SW 1271 (cell line): Measurements from ENCODE around the gene MYH7.

ENCODE experiments used
- DNase-seq, 2 experiments: peaks; one replicate each; lab custom pipeline; 2025; lab: John Stamatoyannopoulos, UW

Gene MYH7

DNA sequence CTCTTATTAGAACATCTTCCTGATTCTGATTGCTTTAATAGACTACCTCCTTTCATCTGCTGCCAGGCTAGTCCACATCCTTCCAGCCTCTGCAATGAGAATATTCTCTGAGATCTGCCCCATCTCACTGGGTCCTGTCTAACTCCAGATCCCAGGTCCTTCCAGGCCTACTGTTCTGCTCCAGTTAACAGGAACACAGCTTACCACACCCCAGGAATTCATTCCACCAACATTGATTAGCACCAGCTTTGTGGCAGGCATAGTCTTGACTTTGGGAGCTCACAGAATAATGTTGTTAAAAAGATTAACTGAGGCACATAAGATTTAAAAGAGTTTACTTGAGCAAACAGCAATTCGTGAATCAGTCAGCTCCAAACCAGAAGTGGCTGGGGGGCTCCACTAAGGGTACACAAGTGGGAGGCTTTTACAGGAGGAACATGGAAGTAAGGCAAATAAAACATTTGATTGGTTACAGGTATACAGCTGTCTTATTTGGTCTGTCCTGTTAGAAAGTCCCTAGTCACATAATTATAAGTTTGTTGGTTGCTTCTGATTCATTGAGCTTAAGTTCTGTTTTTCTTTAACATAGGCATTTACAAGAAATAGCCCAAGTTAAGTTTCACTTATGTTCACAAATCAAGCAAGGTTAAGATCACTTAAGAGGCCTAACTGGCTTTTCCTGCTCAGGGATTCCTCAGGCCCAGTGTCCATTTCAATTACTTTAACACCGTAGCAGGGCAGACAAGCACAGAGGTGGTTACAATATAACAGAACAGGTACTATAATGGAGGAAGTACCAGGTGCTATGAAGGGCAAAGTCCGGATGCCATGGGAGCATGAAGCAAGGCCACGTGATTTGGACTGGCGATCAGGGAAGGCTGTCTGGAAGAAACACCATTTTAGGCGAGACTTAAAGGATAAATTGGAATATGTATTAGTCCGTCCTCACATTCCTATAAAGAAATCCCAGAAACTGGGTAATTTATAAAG, 12.2 kb upstream of the MYH7 start:
- DNase-seq, result no peak

DNA sequence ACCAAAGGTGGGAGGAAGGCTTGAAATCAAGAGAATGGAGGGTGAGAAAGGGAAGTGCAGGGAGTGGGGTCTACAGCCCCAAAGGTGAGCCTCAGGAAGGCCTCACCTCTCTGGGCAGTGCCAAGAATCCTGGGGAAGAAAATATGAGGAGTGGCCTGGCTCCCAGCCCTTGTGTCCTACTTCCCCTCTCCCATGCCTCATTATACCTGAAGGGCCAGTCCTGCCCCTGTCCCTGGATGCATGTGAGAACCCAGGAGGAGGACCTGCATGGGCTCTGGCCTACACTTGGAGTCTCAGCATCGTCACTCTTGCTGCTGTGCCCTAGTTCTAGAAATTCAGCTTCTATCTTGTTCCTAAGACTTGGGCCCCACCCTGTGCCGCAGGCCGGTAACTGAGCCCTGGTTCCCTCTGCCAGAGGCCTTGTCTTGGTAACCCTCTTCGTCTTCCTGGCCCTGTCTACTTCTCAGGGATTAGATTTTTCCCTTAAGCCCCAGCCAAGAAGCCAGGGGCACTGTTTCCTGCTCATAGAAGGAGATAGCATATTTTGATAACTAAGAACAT, 10.9 kb upstream of the MYH7 start:
- DNase-seq, result no peak

DNA sequence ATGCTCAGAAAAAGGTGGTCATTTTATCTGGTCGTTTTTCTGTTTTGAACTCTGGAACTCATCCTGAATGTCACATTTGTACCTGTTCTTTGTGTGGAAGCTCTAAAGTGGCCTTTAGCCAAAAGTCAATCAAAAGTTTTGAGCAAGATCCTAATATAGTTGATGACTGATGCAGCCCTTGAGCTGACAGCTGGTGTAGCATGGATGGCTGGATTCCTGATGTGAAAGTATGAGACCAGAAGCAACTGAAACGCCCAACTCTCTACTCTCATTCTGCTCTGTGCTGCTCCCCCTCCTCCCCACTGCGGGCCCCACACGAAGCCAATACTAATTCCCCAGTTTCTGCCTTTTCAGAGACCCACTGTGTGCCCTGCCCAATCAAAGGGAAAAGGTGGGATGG, 10.3 kb upstream of the MYH7 start:
- no peak for DNase-seq

DNA sequence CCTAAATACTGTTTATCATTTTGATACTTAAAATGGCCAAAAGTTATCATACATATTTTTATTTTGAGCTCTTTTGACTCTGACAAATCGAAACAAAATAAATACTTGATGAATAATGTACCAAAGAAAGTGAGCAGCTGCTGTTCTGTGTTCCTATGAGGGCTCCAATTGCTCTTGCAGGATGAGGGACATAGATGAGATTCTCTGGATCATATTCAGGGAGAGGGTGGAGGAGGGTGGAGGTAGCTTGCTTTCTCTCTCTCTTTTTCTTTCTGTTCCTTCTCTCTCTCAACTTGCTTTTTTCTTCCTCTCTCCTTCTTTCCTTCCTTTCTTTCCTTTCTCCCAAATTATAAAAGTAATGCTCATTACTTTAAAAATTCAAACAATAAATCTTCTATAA, 8.9 kb upstream of the MYH7 start:
- DNase-seq, result no peak

DNA sequence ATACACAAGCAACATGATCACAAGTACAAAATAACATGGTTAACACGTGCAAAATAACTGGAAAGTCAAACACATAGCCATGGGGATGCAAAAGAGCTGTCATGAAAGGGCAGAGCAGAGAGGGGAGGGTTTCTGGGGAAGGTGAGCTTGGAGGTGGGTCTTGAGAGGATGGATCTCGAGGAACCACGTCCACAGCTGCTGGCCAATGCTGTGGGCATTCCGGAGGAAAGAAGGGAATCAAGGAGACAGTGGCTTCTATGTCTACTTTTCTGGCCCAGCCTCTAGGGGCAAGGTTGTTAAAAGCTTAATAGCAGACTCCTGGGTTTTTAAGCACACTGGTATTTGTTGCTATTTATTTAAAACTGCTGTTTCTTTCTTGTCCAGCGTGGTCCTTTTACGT, 8.4 kb upstream of the MYH7 start:
- no peak for DNase-seq

DNA sequence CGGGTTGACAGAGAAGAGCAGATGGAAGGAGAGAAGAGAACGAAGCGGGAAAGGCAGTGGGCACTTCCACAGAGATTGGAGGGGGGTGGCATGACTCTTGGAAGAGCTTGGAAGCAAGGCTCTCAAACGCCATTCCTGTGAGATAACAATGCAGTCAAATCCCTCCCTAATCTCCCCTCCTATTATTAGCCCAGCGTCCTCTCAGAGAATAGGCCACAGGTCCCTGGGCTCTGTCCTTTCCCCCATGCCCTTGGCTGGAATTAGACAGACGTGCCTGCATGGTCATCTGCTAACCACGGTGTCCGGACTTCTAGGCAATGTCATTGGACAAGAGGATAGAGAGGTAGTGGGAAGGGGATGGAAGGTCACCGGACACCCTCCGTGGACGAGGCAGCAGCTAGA, 8.0 kb upstream of the MYH7 start:
- DNase-seq, result no peak

DNA sequence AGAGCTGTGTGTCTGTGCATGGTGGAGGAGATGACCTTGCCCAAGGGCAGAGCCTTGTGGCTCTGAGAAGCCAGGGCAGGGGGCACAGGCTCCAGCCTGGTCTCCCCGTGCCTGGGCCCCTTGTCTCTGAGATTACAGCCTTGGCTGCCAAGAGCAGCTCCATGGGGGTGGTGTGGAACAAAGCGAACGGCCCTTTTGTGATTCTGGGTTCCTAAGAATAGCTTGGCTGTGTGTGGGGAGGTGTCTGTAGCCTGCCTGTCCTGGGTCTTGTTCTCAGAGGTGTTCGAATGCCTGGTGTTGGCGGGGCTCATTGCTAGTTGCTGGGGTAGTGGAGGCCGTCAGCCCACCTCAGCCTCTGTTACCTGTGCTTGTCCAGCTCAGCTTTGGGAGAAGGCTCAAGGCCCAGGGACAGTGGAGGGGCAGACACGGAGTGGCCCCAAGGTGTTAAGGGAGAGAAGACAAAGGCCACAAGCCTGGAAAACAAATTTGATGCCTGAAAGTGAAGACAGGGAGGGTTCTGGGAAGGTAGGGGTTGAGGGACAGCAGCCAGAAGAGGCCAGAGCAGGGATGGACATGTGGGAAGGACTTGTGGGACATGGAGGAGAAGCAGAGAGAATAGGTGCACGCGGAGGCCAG, 7.4 kb upstream of the MYH7 start:
- DNase-seq, result no peak

DNA sequence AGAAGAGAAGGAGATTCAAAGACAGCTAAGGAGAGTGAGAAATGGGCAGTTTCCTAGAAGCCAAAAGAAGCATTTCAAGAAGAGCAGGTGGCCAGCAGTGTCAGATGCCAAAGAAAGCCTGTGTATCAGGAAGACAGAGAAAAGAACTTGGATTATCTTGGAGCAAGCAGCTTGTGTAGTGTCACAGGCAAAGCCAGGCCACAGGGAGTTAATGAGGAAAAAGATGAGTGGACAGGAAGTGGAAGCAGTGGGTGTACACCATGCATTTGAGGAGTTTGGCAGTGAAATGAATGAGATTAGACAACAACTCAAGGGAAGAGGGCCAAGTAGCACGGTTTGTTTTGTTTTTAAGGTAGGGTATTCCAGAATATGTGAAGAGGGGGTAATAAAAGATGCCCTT, 5.6 kb upstream of the MYH7 start:
- no peak for DNase-seq

DNA sequence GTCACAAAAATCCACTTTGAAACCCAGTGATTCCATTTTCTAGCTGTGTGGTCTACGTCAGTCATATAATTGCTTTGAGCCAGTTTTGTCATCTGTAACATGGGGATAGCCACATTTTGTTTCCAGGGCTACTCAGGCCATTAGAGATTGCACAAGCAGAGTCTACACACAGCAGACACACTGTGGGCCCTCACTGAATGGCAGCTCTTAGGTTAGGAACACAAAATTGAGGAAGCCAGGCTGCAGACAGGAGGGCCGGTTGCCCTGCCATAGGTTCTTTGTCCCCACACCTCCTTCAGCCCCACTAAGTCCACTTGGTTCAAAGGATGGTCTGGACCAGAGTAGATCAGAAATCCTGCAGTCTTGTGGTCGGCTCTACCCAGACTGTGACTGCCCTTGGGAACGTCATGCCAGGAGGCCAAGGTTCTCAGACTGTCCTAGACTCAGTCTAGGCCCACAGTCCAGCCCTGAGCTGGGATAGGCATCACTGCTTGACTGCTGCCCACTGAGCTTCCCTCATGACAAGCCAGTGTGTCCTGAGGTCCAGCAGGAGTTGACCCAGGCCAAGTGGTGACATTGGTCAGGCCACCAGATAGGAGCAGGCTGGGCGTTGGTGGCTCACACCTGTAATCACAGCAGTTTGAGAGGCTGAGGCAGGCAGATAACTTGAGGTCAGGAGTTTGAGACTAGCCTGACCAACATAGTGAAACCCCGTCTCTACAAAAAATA, 3.8 kb upstream of the MYH7 start:
- no peak for DNase-seq

DNA sequence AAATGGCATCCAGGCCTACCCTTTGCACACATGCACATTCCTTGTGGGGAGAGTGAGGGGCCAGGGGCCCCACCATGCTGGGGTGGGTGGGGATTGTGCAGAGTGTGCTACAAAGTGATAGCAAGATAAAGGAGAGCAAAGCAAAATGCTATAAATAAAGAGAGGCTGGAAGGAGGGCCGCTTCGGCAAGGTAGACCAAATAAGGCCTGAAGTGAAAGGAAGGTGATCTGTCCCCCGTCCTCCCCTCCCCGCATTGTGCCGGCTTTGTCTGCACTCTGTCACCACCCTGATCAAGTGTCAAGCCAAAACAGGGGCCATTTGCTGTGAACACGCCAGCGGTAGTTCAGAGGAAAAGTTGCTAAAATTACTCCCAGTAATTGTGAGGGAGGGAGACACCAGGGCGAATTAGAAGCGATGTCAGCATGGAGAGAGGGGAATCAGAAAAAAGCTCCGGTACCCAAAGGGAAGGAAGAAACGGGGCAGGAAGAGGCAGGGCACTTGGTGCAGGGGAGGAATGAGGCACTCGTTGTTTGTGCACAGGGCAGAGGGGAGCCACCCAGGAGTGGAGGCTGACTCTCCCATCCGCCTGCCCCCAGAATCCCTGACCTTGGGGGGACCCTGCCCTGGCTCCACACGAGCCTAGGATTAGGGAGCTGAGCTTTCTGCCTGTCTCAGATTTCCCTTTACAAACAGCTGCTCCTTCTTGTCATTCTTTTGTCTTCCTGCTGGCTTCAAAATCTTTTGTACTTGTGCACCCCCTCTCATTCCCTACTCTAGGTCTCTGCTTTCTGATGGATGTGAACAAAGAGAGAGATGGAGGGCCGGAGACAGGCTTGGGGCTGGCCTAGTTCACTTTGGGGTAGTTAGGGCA, 2.9 kb upstream of the MYH7 start:
- no peak for DNase-seq

DNA sequence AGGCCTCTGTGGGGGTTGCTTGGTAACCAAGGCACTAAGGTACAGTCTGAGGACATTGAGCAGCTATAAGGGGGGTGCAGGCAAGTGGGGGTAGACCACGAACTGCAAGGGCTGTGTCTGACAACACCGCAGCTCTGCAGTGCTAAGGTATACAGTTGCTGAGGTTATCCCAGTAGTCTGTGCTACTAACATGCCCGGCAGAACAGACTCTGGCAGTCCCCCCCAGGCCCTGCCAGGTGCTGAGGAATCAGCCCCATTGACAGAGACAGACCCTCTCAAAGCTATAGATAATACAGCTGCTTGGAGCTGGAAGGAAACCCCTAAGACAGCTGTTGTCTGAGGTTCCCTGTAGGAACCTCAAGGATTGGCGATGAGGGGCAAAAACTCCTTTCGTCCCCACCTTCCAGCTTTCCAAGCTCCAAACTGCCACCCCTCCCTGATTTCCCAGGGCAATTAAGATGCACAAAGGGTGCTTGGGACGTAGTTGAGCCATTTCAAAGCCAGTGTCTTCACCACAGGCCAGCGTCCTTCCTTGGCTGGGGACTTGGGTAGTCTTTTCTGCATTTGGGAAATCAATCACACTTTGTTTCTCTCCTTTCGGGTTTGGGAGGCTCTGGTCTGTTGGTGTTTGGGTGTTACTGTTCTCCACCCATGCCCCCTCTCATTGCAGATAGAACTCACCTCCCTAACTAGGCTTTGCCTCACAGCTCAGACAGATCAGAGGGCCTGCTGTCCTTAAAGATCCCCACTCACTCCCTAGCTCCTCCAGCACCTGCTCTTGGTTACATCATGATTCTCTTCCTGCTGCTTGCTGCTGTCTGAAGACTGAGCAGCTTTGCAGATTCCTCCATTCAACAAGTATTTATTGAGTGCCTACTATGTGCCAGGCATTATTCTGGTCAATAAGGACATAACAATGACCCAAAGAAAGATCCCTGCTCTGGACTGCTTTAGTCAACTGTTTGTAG, 2.0 kb upstream of the MYH7 start:
- DNase-seq, result no peak

DNA sequence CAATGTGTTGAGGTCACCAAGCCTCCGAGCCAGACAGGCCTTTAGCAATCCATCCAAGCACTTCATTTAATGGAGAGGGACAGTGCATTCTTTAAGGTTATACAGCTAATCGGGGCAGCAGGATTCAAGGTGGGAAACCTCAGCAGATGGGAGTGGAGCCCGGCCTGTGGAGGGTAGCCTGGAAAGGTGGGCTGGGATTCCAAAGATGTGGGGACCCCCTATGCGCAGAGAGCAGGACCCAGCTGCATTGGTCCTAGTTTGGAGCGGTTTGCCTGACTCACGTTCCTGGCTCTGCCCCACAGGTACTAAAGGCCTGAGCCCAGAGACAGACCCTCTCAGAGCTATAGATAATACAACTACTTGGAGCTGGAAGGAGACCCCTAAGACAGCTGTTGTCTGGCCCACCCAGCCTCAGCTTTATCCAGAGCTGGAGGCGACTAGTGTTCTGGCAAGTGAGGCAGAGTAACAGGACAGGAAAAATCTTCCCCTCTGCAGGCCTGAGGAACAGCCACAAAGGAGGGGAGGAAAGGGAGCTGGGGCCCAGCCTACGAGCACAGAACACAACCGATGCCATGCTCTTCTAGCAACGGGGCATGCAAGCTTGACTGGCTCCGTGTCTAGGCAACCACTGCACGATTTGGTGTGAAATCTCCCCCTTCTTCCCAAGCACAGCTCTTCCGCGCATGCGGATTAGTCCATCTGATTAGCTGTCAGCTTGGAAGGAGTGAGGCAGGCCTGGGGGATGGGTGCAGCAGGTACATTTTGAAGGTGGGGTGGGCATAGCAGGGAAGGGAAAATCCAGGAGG, 1.1 kb upstream of the MYH7 start:
- no peak for DNase-seq

DNA sequence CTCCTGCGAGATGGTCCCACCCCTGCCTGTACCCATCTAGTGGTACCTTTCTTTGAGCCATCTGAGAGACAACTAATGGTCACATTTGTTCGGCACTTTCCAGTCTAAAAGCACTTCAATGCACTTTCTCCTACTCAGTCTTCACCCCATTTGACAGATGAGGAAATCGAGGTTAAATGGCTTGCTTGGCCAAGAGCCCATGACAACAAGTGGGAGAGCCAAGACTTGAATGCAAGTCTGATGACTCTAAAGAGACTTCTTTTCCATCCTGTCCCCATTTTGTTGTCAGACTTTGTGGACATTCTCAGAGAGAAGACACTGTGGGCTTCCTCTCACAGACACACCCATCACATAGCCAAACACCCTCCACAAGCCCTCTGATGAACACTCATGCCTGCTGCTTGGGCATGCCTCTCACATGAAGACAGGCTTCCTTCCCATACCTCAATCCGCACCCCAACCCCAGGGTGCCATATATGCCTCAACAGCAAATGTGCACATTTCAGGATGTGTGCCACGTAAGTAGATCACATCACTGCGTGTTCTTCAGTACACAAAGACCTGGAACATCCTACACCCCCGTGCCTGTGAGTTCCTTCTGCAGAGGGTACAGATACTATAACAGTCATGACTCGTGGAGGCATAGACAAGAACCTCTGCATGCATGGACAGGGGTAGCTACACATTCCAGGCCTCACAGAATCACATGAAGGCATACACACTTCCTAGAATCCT, 805 bp downstream of the MYH7 start:
- no peak for DNase-seq

DNA sequence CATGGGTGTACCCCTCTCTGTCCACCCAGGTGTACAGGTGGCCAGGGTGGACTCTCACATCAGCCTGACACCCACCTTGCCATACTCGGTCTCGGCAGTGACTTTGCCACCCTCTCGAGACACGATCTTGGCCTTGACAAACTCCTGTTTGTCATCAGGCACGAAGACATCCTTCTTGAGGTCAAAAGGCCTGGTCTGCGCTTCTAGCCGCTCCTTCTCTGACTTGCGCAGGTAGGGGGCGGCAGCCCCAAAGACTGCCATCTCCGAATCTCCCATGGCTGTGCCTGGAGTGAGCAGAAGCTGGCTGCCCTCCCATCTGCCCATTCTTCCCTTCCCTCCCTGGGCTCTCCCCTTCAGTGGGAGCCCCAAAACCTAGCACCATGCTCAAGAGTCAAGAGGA, 2.0 kb downstream of the MYH7 start:
- DNase-seq, result no peak

DNA sequence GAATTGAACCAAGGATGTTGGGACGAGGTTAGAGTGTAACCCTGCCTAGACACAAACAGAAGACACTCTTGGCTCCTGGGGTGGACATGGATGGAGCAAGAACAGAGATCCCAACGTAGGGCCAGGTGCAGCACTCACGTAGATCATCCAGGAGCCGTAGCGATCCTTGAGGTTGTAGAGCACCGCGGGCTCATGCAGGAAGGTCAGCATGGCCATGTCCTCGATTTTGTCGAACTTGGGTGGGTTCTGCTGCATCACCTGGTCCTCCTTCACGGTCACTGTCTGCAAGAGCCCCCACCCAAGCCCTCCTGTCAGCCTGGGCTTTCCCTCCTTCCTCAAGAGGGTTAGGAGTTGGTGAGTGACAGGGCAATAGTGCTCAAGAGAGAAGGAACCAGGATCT, 2.5 kb downstream of the MYH7 start:
- DNase-seq, result no peak

DNA sequence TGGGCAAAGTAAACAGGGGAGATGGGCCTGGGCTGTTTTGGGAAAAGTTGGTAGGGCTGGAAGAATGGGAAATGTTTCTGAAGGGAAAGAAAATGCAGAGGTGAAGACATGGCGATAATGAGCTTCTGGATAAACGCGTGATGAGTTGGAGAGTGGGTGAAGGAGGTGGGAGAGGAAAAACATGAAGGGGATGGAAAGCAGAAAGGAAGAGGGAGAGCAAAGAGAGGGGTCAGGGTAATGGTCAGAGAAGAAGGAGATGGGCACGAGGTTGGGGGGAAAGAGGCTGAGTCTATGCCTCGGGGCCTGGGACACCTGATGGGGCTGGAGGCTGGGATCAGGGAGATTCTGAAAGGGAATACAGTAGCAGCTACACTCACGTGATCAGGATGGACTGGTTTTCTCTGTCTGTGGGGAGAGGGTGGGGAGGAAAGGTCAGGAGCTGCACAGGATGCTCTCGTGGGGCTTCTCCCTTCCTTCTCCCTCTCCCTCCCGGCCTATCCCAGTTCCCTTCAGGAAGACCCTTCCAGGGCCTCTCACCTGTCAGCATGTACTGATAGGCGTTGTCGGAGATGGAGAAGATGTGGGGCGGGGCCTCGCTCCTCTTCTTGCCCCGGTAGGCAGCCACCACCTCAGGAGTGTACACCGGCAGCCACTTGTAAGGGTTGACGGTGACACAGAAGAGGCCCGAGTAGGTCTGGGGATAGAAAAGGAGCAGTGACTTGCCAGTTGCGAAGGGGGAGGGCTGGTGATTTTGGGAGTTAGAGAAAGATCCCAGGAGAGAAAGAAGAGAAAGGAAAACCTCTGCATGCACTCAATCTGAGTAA, 3.1 kb downstream of the MYH7 start:
- DNase-seq, result no peak

DNA sequence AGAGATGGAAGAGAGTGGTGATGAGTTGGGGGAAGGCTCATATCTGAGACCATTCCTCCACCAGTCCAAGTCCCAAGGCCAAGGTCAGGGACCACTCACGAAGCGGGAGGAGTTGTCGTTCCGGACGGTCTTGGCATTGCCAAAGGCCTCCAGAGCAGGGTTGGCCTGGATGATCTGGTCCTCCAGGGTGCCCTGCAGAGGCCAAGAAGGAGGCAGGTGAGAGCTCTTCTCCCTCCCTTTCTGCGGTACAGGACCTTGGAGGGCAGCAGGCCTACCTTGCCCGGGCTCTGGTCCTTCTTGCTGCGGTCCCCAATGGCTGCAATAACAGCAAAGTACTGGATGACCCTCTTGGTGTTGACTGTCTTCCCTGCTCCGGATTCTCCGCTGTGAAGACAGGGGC, 4.0 kb downstream of the MYH7 start:
- DNase-seq, result no peak

DNA sequence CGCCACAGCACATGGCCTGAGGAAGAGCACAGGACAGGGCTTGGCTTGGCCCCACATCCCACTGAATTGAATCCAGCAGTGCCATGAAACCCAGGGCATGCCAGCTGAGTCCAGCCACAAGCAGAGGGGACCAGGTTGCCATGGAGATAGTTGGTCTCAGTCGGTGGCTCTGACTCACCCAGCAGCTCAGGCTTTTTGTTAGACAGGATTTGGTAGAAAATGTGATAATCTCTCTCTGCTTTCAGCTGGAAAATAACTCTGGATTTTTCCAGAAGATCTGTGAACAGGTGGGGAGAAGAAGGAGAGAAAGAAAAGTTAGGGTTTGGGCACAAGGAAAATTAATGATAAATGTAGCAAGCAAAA, 4.8 kb downstream of the MYH7 start:
- DNase-seq, result no peak
